HepG2 (cell line): ENCODE measurements around the gene BDP1. TPM values are rescaled to one million over a fixed set of nuclear protein-coding genes. Genes with fewer than 3 reads are reported as not detected.

Experiments used
- CBX1 ChIP-seq: IDR thresholded peaks from one replicate; pipeline ENCODE4 v1.6.1; 2016; ENCODE audit warnings: antibody characterized with exemption, low read depth
- CHCHD3 ChIP-seq: sonication (generic); formaldehyde crosslinking; IDR thresholded peaks from 2 replicates; pipeline ENCODE4 v1.8.0; 2022; ENCODE audit warnings: mild to moderate bottlenecking, missing genetic modification reagents, moderate library complexity
- ELF1 ChIP-seq: sonication (generic); formaldehyde crosslinking; IDR thresholded peaks from 2 replicates; pipeline ENCODE4 v1.4.0; 2020; ENCODE audit warnings: missing genetic modification reagents
- FOXO1 ChIP-seq: sonication (generic); formaldehyde crosslinking; IDR thresholded peaks from 2 replicates; pipeline ENCODE4 v1.4.0; 2020; ENCODE audit warnings: missing genetic modification reagents
- GMEB2 ChIP-seq: IDR thresholded peaks from 2 replicates; pipeline ENCODE4 v1.6.1; 2016; ENCODE audit warnings: missing biosample characterization, missing genetic modification reagents, low read depth
- IKZF4 ChIP-seq: sonication (generic); formaldehyde crosslinking; IDR thresholded peaks from 2 replicates; pipeline ENCODE4 v1.5.1; 2020; ENCODE audit warnings: borderline replicate concordance, mild to moderate bottlenecking, low read depth, missing genetic modification reagents; ENCODE audit errors: not compliant biosample characterization
- KMT2B ChIP-seq: IDR thresholded peaks from 2 replicates; pipeline ENCODE4 v1.6.1; 2016; ENCODE audit warnings: missing genetic modification reagents, missing compliant biosample characterization
- MEIS1 ChIP-seq: sonication (generic); formaldehyde crosslinking; IDR thresholded peaks from 2 replicates; pipeline ENCODE4 v1.9.0; 2021; ENCODE audit warnings: mild to moderate bottlenecking, missing genetic modification reagents, moderate library complexity, borderline replicate concordance
- ONECUT2 ChIP-seq: sonication (generic); formaldehyde crosslinking; IDR thresholded peaks from 2 replicates; pipeline ENCODE4 v1.4.0; 2020; ENCODE audit warnings: missing genetic modification reagents
- PRDM15 ChIP-seq: sonication (generic); formaldehyde crosslinking; IDR thresholded peaks from 2 replicates; pipeline ENCODE4 v1.4.0; 2020; ENCODE audit warnings: missing genetic modification reagents
- SNRNP70 ChIP-seq: fragments of 200-400 bp; formaldehyde crosslinking; IDR thresholded peaks from 2 replicates; pipeline ENCODE4 v1.6.1; 2017; ENCODE audit warnings: mild to moderate bottlenecking, low read depth, low read length, moderate library complexity
- TBL1XR1 ChIP-seq: fragments of 150-350 bp; IDR thresholded peaks from 2 replicates; pipeline ENCODE4 v1.6.1; 2014; ENCODE audit warnings: borderline replicate concordance, low read length; ENCODE audit not compliant: partially characterized antibody
- TEAD3 ChIP-seq: optimal IDR thresholded peaks from 2 replicates; pipeline ENCODE3; 2016; ENCODE audit warnings: borderline replicate concordance
- ZBTB4 ChIP-seq: sonication (generic); formaldehyde crosslinking; IDR thresholded peaks from 2 replicates; pipeline ENCODE4 v1.4.0; 2020; ENCODE audit warnings: missing genetic modification reagents, mild to moderate bottlenecking, borderline replicate concordance
- ZBTB7B ChIP-seq: sonication (generic); formaldehyde crosslinking; IDR thresholded peaks from 2 replicates; pipeline ENCODE4 v1.4.0; 2020; ENCODE audit warnings: missing genetic modification reagents
- ZFP36L2 ChIP-seq: sonication (generic); formaldehyde crosslinking; IDR thresholded peaks from 2 replicates; pipeline ENCODE4 v1.4.0; 2020; ENCODE audit warnings: missing genetic modification reagents
- ZMYM2 ChIP-seq: sonication (generic); formaldehyde crosslinking; IDR thresholded peaks from 2 replicates; pipeline ENCODE4 v1.8.0; 2022; ENCODE audit warnings: mild to moderate bottlenecking, missing genetic modification reagents
- ZNF263 ChIP-seq: sonication (generic); formaldehyde crosslinking; IDR thresholded peaks from 2 replicates; pipeline ENCODE4 v1.4.0; 2020; ENCODE audit warnings: missing genetic modification reagents
- ZNF460 ChIP-seq: sonication (generic); formaldehyde crosslinking; IDR thresholded peaks from 2 replicates; pipeline ENCODE4 v1.5.1; 2020; ENCODE audit warnings: missing genetic modification reagents, mild to moderate bottlenecking, borderline replicate concordance
- ZSCAN12 ChIP-seq: sonication (generic); formaldehyde crosslinking; IDR thresholded peaks from 2 replicates; pipeline ENCODE4 v1.9.0; 2021; ENCODE audit warnings: mild to moderate bottlenecking, missing genetic modification reagents
- polyA plus RNA-seq, 8 experiments: library from polyadenylated mRNA; depleted of rRNA in 3 of 8; stranded (reverse) in 7 of 8; unstranded in 1 of 8; fragments of >200 nt; fragmentation: Illumina TruSeq in 4 of 8; extraction: Trizol in 4 of 8; gene quantifications; 2 replicates each; pipeline versions ENCODE4 v1.2.1 to v1.2.3, GENCODE V29; 2011 to 2016; ENCODE audit warnings: low read depth in 4 of 8, missing spikeins in 1 of 8, mixed read lengths in 1 of 8; ENCODE audit not compliant: insufficient read depth in 1 of 8
- total RNA-seq, 5 experiments: library from RNA; depleted of rRNA; stranded (reverse); fragments of >200 nt; fragmentation: Illumina TruSeq; extraction: Trizol; gene quantifications; 2 replicates each; pipeline ENCODE4 v1.2.3, GENCODE V29; 2016; ENCODE audit warnings: low read depth in 1 of 5

The BDP1 gene
- total and polyA plus RNA-seq, 2 of the 13 experiments (the other 11 are each of a cell fraction or from before 2014, with no cell fraction given) = 10.2 to 22.4 TPM

- TF ChIP-seq GMEB2 (CRISPR knock-in tag) = peak; percentile 92
- TF ChIP-seq ZNF460 (CRISPR knock-in tag) = no peak; the same call in 1 of the 2 replicates
- TF ChIP-seq ELF1 (CRISPR knock-in tag) = peak; percentile 40; the same call in 1 of the 2 replicates
- TF ChIP-seq CBX1 = peak; percentile 84
- TF ChIP-seq PRDM15 (CRISPR knock-in tag) = peak; percentile 72; the same call in 1 of the 2 replicates
- TF ChIP-seq ZBTB7B = no peak
- TF ChIP-seq TBL1XR1 = peak; percentile 34
- peak; percentile 62 for TF ChIP-seq TEAD3
- peak; percentile 36; the same call in 1 of the 2 replicates for TF ChIP-seq ZNF263 (CRISPR knock-in tag)
- TF ChIP-seq FOXO1 (CRISPR knock-in tag) = no peak
- TF ChIP-seq ZBTB4 (CRISPR knock-in tag) = no peak
- TF ChIP-seq ONECUT2 (CRISPR knock-in tag) = 0 out of 2 replicates have a peak, but pooled peaks have one; percentile 42
- peak; percentile 68 for TF ChIP-seq IKZF4 (CRISPR knock-in tag)
- peak; percentile 94 for TF ChIP-seq KMT2B (CRISPR knock-in tag)
- no peak for TF ChIP-seq MEIS1 (CRISPR knock-in tag)
- no peak for TF ChIP-seq ZSCAN12 (CRISPR knock-in tag)
- no peak for TF ChIP-seq ZFP36L2
- no peak for TF ChIP-seq CHCHD3 (CRISPR knock-in tag)
- no peak for TF ChIP-seq SNRNP70
- TF ChIP-seq ZMYM2 = 0 out of 2 replicates have a peak, but pooled peaks have one; percentile 19
These were observed at the start of gene BDP1 (continued) for GRCh38 chr5:71455427-71456361.
